GM19452 (cell line): ENCODE measurements around the gene DPYD.

Experiments
- ATAC-seq: cut with Tn5 transposase; IDR thresholded peaks from one replicate; pipeline ENCODE4 v1.9.1; 2021; ENCODE audit not compliant: unreplicated experiment

Gene DPYD

DNA sequence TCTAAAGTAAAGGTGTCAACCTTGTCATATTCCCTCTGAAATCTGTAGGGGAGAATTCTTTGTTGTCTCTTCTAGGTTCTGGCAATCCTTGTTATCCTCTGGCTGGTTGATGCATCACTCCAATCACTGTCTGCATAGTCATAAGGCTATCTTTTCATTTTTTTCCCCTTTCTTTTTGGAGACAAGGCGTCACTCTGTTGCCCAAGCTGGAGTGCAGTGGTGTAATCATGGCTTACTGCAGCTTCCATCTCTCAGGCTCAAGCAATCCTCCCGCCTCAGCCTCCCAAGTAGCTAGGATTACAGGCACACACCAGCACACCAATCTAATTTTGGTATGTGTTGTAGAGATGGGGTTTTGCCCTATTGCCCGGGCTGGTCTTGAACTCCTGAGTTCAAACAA, 12.9 kb downstream of the DPYD start:
- no peak for ATAC-seq

GRCh38 chr1:97906567-97907241, 14.1 kb downstream of the DPYD start:
- no peak for ATAC-seq

DNA sequence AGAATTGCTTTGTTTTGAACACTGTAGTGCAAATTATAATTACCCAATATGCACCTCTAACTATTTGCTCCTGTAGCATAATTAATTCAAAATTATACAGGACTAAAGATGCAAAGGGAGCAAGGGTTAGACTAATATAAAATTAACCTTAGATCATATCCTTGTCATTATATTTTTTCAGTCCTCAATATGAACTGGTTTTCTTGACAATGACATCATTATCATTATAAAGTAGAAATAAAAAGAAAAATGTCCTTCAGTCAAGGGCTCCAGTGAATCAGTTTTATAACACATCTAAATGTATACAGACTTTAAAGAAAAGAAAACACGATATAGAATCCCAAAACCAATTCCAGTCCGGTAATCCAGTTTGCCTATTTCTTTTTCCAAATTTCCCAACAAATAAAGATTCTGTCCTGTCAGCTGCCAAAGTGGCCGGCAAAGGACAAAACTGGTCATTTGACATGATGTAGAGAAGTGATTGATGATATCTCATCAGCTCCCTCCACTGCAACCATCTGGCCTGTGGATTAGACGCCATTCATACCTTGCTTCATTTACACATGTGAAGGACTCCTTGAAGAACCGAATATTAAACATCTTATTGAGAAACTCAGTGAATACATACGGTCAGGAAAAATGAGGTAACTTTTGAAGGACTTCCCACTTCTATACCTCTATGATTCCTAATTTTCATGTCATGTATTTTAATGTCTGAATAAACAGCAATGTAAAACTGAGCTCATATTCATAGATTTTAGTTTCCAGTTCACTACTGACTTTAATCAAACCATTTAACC, 15.5 kb downstream of the DPYD start:
- ATAC-seq = no peak

- ATAC-seq = no peak
These were observed 16.3 kb downstream of the DPYD start for GRCh38 chr1:97904534-97904933.

DNA sequence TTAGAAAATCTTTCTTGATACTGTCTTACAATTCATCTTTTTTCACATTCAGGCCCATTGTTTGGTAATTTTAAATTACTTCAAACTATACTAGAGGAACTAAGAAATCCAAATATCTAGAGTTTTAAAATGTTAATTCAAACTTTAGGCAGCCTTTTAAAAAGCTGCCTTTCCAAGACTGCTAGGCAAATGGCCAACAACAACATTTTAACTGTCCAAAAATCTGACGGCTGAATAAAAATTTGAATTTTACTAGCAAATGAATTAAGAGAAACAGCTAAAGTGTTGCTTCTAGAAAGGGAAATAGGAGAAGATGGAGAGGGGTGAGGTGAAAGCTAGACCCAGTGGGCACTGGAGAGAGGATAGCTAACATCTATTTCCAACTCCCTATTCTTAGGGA, 17.2 kb downstream of the DPYD start:
- ATAC-seq = no peak

DNA sequence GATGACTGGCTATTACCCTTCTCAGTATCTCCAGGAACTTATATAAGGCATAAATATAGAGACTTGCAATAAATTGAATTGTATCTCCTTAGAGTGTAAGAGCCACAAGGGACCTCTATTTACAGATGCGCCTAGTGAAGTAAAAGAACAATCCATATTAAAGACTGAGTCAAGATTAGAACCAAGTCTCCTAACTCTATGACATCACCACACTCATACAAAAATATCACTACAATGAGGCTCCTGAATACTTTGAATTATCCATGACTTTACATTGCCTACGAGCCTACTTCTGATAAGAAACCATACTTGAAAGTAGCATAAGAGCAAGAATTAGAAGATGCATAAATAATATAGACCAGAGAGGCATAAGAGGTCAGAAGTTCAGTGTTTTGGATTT, 18.8 kb downstream of the DPYD start:
- no peak for ATAC-seq

DNA sequence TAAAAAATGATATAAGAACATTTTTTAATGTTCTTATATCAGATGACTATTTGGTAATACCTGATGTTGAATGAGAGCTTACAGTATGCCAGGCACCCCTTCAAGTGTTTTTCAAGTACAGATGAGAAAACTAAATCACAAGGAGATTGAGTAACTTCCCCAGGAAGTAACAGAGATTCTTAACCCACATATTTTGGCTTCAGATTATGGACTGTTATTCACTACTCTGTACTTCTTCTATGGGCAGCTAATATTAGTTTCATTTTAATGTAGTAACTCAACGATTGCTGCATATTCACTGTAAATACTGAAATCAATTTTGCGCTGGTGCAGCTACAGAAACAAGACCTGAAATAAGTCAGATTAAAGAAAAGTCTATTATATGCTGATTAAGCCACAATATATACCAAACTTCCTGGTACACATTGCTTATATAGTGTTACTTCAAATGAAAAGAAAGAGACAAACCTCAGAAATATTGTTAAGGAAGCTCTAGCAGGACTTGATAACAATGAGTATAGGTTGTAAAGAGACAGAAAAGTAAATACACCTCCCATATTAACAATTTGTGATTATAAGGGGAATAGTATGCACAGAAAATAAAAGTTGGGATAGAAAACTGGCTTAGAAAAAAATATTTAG, 19.7 kb downstream of the DPYD start:
- no peak for ATAC-seq

GRCh38 chr1:97898948-97899347, 21.9 kb downstream of the DPYD start:
- ATAC-seq = no peak

DNA sequence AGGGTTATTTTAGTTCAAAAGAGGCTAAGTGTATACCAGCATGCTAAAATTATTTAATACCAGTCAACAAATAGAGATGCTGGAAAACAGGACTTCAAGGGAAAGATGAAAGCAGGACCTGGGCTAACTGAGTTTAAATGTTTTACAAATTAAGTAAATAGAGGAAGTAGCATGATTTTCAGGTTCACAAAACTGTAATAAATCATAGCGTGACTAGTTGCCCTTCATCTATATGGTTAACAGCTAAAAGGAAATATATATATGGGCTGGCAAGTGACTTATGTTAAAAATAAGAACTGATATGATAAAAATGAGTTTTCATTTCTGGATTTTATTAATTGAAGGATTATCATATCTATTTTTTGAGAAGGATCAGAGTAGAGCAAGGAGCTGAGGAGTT, 25.6 kb downstream of the DPYD start:
- ATAC-seq = no peak

GRCh38 chr1:97893844-97894243, 27.0 kb downstream of the DPYD start:
- no peak for ATAC-seq

DNA sequence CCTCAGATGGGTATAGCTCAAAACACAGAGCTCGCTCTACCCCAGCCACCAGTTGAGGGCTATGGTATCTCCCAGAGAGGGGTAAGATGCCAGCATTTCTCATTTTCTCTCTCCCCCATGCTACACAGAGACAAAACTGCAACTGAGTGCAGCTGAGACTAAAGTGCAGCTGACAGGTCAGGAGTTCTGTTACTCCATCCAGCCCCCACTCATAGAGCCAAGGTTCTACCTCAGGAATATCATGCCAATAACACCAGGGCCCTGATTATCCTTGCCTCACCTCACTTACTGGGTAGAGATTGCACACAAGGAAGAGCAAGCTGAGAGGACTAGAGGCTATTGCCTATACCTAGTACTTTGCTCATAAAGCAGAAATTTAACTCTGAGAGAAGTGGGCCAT, 34.6 kb downstream of the DPYD start:
- no peak for ATAC-seq

DNA sequence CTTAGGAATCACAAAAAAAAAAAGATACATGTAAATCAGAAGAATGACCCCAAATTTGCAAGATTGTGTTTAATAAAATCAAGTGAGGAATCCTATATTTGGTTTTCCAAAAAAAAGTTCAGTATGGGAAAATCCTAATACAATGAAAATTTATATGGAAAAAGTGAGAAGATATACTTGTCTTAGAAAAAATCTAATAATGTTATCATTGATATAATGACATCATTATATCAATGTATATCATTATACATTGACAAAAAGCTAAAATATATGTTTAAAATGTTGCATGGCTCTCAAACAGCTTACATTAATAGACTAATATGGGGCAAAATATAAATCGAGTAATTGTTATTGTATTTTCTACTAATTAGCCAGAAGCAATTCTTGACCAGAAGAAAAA, 37.0 kb downstream of the DPYD start:
- no peak for ATAC-seq

DNA sequence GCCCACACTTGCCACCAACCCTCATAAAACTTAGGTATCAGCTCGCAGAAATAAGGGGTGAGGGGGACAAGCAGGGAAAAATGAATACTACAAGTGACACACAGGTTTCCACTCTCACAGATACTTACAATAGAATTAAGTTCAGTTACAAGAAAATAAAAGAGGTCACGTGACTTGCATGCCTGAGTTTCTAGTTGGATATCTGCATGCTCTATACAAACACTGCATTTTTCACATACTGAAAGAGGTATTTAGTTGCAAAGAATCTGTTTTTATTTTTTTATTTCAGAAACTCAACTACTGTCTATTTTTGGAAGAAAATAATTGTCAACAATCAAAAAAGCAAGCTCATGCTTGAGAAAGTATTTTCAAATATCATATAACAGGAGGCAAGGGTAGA, 43.5 kb downstream of the DPYD start:
- ATAC-seq = no peak

DNA sequence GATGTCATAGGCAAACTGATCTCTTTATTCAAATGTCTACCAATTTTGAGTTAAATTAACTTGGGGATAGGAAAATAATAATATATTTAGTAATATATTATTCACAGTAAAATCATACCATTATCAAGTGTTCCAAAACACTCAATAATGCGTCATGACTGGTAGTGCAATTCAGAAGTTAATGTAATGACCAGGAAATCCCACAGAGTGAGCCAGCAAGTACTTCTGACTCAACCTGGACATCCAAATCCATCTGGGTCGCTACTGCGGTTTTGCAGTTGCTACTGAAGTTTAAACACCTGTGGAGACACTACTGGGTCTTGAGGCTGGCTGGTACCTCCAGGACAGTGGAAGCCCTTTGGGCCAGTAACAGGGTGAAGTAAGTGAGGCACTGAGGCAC, 44.8 kb downstream of the DPYD start:
- no peak for ATAC-seq

DNA sequence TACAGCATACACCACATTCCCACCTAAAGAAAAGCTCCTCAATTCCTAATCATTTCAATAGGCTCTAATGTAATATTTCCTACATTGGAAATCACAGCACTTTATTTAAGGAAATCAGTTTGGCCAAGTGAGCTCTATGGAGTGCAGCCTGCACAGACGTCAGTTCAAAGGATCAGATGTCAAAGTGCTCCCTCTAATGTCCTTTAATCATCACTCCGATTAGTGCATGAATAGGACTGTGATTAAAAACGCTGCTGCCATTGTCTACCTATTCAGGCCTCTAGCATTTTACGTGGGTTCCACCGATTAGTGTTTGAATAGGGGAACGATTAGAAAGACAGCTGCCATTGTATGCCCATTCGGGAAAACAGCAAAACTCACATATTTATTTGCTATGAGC, 50.2 kb downstream of the DPYD start:
- no peak for ATAC-seq

GRCh38 chr1:97869441-97869840, 51.4 kb downstream of the DPYD start:
- ATAC-seq = no peak

DNA sequence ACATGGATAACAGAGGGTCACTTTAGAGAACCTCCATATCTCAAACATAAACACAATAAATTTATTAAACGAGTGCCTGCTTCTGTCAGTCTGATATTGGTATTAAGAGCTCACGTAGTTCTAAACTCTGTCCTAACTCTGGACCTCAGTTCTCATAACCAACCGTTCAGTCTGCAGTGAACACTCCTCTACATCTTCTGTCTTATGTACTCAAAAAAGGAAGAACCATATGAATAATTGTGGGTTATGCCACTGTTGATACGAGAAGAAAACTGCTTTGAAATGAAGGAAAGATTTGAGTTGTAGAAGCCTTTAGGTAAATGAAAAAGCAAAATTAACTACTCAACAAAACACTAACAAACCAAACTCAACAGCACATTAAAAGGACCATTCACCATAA, 53.7 kb downstream of the DPYD start:
- ATAC-seq = no peak

- no peak for ATAC-seq
These were observed 56.2 kb downstream of the DPYD start for GRCh38 chr1:97864615-97865014.

DNA sequence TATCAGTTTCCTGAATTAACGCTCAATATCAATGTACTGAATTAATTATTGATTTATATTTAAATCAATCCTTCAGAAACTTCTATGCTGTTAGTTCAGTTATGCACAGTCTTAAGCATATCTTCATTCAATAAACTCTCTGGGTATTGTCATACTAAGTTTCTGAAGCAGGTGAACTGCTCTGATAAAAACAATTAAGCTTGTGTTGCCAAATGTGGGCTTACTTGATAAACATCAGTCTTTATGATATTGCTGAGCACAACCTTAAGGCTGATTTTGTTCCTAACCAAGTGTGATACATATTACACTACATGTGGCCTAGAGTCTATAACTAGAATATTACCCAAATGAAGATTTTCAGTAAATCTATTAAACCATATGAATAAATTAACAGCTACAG, 67.6 kb downstream of the DPYD start:
- no peak for ATAC-seq

DNA sequence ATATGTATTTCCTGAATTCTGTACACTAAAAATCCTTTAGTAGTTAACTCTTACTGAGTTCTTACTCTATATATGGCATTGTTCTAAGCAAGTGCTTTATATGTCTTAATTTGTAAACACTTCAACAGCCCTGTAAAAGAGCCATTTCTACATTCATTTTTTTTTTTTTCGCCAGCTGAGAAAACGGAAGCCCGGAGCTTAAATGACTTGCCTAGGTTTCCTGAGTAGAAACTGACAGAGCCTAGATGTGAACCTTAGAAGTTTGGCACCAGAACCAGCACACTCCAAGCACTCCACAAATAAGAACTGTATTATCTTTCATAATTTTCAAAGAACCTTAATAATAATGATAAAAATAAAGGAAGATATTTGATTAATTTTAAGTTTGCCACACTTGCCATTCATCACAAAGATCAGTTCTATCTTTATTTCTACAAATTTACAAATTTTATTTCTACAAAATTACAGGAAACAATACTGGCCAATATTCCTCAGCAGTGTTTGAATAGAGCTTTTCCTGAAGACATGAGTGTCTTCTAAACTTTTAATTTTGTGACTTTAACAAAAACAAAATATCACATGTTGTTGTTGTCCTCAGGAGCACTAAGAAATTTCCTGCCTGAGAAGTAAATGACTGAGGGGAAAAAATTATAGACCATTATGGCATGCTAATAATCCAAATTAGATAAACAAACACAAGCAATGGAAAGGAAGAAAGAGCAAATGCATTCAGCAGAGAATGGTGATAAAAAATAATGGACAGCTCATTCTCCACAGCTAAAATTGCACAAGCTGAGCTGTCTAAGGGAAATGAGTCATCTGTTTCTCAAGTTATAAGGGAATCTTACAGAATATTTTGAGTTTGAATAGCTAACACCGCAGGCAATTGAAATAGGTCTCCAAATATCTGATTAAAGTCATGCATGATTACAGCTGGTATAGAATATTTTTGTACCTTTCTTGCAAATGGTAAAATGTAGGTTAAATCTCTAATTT, 71.2 kb downstream of the DPYD start:
- peak; percentile 35 for ATAC-seq

- no peak for ATAC-seq
These were observed 75.0 kb downstream of the DPYD start for GRCh38 chr1:97845805-97846204.
